Lung (tissue), 12 donors: ENCODE data around the gene WNT9B. TPM values are rescaled to one million over a fixed set of nuclear protein-coding genes. Genes with fewer than 3 reads are reported as not detected.

Source experiments
- ATAC-seq: fragments of 200-7000 bp; cut with Tn5 transposase; one replicate; pipeline ENCODE4 v1.9.1; 2020; ENCODE audit warnings: moderate number of reproducible peaks; ENCODE audit not compliant: insufficient read depth, low FRiP score
- DNase-seq, 3 donors: peaks; one replicate each; pipeline ENCODE4 v3.0.0-alpha.2; 2013 to 2017
- H3K27ac ChIP-seq, 2 donors: one replicate each; pipeline ENCODE4 v1.5.1; 2013; ENCODE audit warnings: mild to moderate bottlenecking in 2 of 2, moderate library complexity in 2 of 2, control low read depth in 1 of 2, inconsistent platforms in 1 of 2, low read depth in 1 of 2, low read length in 1 of 2
- H3K27me3 ChIP-seq, 3 donors: one replicate each; pipeline ENCODE4 v1.5.1; 2013; ENCODE audit warnings: low read length in 2 of 3; ENCODE audit not compliant: control insufficient read depth in 3 of 3, insufficient read depth in 3 of 3
- H3K36me3 ChIP-seq, 4 donors: one replicate each; pipeline ENCODE4 v1.5.1; 2013; ENCODE audit warnings: low read length in 4 of 4, mild to moderate bottlenecking in 1 of 4, moderate library complexity in 1 of 4; ENCODE audit not compliant: control insufficient read depth in 4 of 4, insufficient read depth in 4 of 4
- H3K4me1 ChIP-seq, 5 donors: one replicate each; pipeline ENCODE4 v1.5.1; 2013; ENCODE audit warnings: low read length in 5 of 5, mild to moderate bottlenecking in 2 of 5, moderate library complexity in 1 of 5; ENCODE audit not compliant: control insufficient read depth in 5 of 5, insufficient read depth in 5 of 5
- H3K4me3 ChIP-seq: one replicate; pipeline ENCODE4 v1.5.1; 2013; ENCODE audit warnings: mild to moderate bottlenecking, control low read depth, moderate library complexity
- H3K9ac ChIP-seq, 2 donors: one replicate each; pipeline ENCODE4 v1.5.1; 2013; ENCODE audit warnings: low read length in 2 of 2, control low read depth in 1 of 2; ENCODE audit not compliant: insufficient read depth in 1 of 2
- H3K9me3 ChIP-seq, 4 donors: one replicate each; pipeline ENCODE4 v1.5.1; 2013; ENCODE audit warnings: low read length in 3 of 4, mild to moderate bottlenecking in 1 of 4, moderate library complexity in 1 of 4; ENCODE audit not compliant: control insufficient read depth in 4 of 4, insufficient read depth in 3 of 4
- CTCF ChIP-seq: IDR thresholded peaks from 2 replicates; pipeline ENCODE4 v1.5.1; 2012; ENCODE audit warnings: mild to moderate bottlenecking; ENCODE audit errors: control extremely low read depth, extremely low read depth
- WGBS, 2 donors: extraction: QIAGEN DNeasy Blood & Tissue Kit; methylation state at CpG; one replicate each; pipeline ENCODE4 v1.1.7; 2013; 5-methylcytosine and 5-hydroxymethylcytosine counted together
- polyA plus RNA-seq, 2 donors: library from polyadenylated mRNA; stranded (reverse); fragments of 200-250 nt; gene quantifications; one replicate each; pipeline ENCODE4 v1.2.1, GENCODE V29; 2013
- total RNA-seq, 2 donors: library from RNA; depleted of rRNA in 1 of 2; stranded (reverse); fragments of >200 nt in 1 of 2; gene quantifications; one replicate each; pipeline ENCODE4 v1.2.1, GENCODE V29; 2014 to 2021
- donor health status: control.
- donor health status: control.
- donor health status: Bipolar disorder and iron deficiency.
- donor health status: healthy.
- donor health status: DM: yes; HTN: yes; CAD: no.

Gene WNT9B
- total and polyA plus RNA-seq, 4 donors: 0.11 to 0.33 (median 0.17) TPM

- no peak for TF ChIP-seq CTCF
- Histone ChIP-seq H3K27me3 (no peaks in the 10 kb centered on the region), H3K4me1 (peaks cover 3 to 18% (median 8%) of the 10 kb centered on the region in 5 donors), H3K4me3 (no peak overlapping the region), H3K36me3 (peaks cover 12 to 36% (median 32%) of the 10 kb centered on the region in 4 donors), H3K9ac (no peak overlapping the region), H3K9me3 (peaks cover 0 to 2% (median 0%) of the 10 kb centered on the region in 4 donors), H3K27ac (peak overlapping the region in 1 of 2 donors; percentile 13)
- DNase-seq (no peak), ATAC-seq (no peak)
- whole genome bisulfite sequencing, 2 donors: 61 to 80% methylated on average over 6 of the region's 6 CpGs
Observed at GRCh38 chr17:46929413-46929812, 78.0 kb downstream of the WNT9B start.

- Histone ChIP-seq H3K4me1 (peaks cover 0 to 18% (median 5%) of the 10 kb centered on the region in 5 donors), H3K9ac (no peak overlapping the region), H3K27me3 (no peaks in the 10 kb centered on the region), H3K4me3 (no peak overlapping the region), H3K9me3 (peaks cover 0 to 2% (median 0%) of the 10 kb centered on the region in 4 donors), H3K27ac (peak overlapping the region in 1 of 2 donors; percentile 32), H3K36me3 (peaks cover 18 to 39% (median 34%) of the 10 kb centered on the region in 4 donors)
- DNase-seq: no peak
- 92 to 93% methylated on average over 4 of the region's 4 CpGs for WGBS, 2 donors
- TF ChIP-seq CTCF: no peak
- ATAC-seq: no peak
Observed at GRCh38 chr17:46930051-46930450, 78.7 kb downstream of the WNT9B start.

GRCh38 chr17:46931596-46931995 is 80.2 kb downstream of the WNT9B start:
- TF ChIP-seq CTCF: no peak
- WGBS, 2 donors: 85 to 94% methylated on average over 4 of the region's 4 CpGs
- Histone ChIP-seq H3K4me3 (no peak overlapping the region), H3K9me3 (peaks cover 0 to 2% (median 0%) of the 10 kb centered on the region in 4 donors), H3K9ac (no peak overlapping the region), H3K36me3 (peaks cover 31 to 51% (median 44%) of the 10 kb centered on the region in 4 donors), H3K27me3 (no peaks in the 10 kb centered on the region), H3K27ac (no peak overlapping the region), H3K4me1 (peaks cover 0 to 16% (median 0%) of the 10 kb centered on the region in 5 donors)
- DNase-seq (no peak), ATAC-seq (no peak)
